ENCODE results near the gene VSIG2.
A peak's percentile ranks its signal among the peaks of the same experiment; 100 is the strongest.

Gene VSIG2

GRCh38 chr11:124718801-124719200 is 33.3 kb downstream of the VSIG2 start:
- DNase-seq = no peak

DNA sequence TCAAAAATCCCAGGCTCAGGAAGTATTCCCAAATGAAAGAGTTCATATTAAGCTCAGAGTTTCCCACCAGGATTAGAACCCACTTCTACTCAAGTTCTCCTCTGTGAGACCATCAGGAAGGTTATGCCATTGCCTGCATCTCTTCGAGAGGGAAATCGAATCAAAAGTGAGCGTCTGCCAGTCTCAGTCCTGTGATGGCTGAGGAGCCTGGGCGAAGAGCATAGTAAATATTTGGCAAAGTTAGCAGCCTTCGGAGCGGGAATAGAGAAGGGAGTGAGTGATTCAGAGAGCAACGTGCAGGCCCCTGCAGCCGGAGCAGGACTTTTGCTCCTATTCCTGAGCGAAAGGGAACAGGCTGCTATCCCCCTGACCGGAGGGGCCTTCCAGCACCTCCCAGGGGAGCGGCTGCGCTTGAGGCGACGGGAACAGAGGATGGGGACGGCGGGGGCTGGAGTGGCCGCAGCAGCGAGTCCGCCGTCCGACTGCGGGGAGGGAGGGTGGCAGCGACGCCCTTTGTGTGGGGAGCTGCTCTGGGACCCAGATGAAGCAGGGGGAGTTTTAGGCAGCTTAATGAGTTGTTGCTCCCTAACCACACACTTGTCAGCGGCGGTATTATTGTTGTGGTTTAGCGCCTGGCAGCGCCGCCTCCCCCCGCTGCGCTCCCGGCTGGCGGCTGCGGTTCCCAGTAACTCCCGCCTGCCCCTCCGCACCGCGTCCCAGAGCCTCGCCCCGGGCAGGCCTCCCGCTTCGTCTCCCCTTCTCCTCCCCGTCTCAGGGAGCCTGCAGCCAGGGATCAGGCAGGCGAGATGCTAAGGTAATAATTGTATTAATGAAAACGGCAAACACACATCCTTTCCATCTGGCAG is 34.0 kb downstream of the VSIG2 start:
- peak; percentile 21 for DNase-seq

DNA sequence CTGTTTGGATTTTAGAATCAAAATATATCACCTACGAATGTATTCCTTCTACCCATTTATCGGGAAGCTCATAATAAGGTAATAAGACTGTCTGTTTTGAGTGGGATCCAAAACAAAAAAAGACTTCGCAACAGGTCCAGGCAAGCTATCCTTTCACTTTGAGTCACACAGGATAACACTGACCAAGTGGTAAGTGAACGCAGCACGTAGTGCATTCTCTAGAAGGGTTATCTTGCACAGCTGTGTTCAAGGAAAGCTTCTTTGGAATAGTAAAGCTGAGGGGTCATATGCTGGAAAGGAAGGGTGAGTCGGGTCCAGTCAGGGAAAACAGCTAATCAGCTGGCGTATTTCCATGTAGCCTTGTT is 34.7 kb downstream of the VSIG2 start:
- no peak for DNase-seq

DNA sequence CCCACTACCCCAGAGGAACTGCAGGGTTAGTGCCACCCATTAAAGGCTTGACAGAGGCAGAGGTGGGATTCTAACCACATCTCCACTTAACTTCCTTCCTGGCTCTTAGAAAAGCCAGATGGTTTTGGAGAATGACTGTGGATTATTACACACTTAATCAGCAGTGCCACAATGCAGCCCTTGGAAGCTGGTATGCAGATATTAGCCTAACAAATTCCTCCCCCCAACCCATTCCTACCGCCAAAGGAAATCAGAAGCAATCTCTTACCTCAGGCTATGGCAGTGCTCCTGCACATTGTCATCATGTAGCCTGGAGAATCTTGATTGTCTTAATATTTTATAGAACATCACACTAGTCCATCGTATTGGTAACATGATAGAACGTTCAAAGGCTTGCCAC is 35.5 kb downstream of the VSIG2 start:
- no peak for DNase-seq

GRCh38 chr11:124712392-124712791 is 39.7 kb downstream of the VSIG2 start:
- no peak for DNase-seq

DNA sequence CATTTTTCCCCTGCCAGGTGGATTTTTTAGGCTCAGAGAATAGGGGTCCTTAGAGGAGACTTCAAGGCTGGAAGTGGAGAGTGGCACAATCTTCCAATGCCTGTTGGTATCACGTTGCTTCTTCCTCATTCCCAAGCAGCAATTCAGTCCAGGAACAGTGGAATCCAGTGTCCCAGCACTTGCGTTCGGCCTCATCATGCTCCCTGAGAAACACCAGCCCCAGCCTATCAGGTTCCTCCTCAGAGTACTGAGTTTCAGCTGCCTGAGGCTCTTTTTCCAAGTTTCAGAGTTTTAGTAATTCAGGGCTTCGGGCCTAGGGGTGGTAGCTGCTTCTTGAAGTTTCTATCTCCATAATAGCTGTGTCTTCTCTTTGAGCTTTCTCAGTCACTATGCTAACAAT is 44.2 kb downstream of the VSIG2 start:
- DNase-seq = no peak

GRCh38 chr11:124700028-124700427 is 52.0 kb downstream of the VSIG2 start:
- DNase-seq = no peak

DNA sequence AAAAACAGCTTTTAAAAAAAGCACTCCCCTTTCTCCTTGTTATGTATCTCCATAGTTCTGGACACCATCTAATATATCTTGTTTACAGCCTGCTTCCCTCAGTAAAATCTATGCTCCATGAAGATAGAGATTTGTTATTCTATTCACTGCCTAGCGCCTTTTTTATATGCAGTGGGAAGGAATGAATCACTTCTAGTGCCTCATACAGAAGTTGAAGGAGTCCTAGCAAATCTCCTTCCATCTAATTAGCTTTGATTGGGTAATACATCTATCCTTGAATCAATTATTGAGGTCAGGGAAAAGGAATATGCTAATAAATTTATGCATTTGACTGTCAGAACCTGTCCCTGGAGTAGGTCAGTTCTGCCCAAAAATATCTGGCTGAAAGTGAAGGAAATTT is 52.5 kb downstream of the VSIG2 start:
- no peak for DNase-seq

All from activated gamma-delta T cell (primary cell).